Glutamatergic neuron (in vitro differentiated cells): ENCODE results near the gene COMMD10. TPM values are rescaled to one million over a fixed set of nuclear protein-coding genes. Genes with fewer than 3 reads are reported as not detected.

Experiments
- DNase-seq: peaks from one replicate; pipeline ENCODE4 v3.0.0; 2022
- H3K27ac Mint-ChIP-seq: one replicate; pipeline ENCODE4 v1.8.0; 2020; ENCODE audit warnings: mild to moderate bottlenecking, mixed read lengths, inconsistent platforms; ENCODE audit not compliant: unreplicated experiment
- H3K27me3 Mint-ChIP-seq: one replicate; pipeline ENCODE4 v1.8.0; 2020; ENCODE audit warnings: mild to moderate bottlenecking, moderate library complexity, mixed read lengths, inconsistent platforms; ENCODE audit not compliant: unreplicated experiment
- H3K36me3 Mint-ChIP-seq: one replicate; pipeline ENCODE4 v1.8.0; 2020; ENCODE audit warnings: mild to moderate bottlenecking, mixed read lengths, inconsistent platforms; ENCODE audit not compliant: unreplicated experiment
- H3K4me1 Mint-ChIP-seq: one replicate; pipeline ENCODE4 v1.8.0; 2020; ENCODE audit warnings: mild to moderate bottlenecking, low read depth, mixed read lengths, inconsistent platforms; ENCODE audit not compliant: unreplicated experiment
- H3K4me3 Mint-ChIP-seq: one replicate; pipeline ENCODE4 v1.8.0; 2020; ENCODE audit warnings: mild to moderate bottlenecking, mixed read lengths, inconsistent platforms; ENCODE audit not compliant: unreplicated experiment
- H3K9me3 Mint-ChIP-seq: one replicate; pipeline ENCODE4 v1.8.0; 2020; ENCODE audit warnings: mild to moderate bottlenecking, moderate library complexity, mixed read lengths, inconsistent platforms; ENCODE audit not compliant: unreplicated experiment
- CTCF ChIP-seq: fragments of 200-600 bp; sonication (generic); IDR thresholded peaks from one replicate; pipeline ENCODE4 v1.5.0; 2021; ENCODE audit not compliant: partially characterized antibody, unreplicated experiment
- total RNA-seq: library from RNA; stranded (reverse); fragmentation: NEBNext Ultra II Directional; extraction: Animal tissue kit (Norgen Biotek cat#: 25700); gene quantifications from one replicate; pipeline ENCODE4 v1.2.1, GENCODE V29; 2021; ENCODE audit not compliant: unreplicated experiment

COMMD10 gene
- total RNA-seq, 1 donor from 2014 or later: 22.9 TPM

DNA sequence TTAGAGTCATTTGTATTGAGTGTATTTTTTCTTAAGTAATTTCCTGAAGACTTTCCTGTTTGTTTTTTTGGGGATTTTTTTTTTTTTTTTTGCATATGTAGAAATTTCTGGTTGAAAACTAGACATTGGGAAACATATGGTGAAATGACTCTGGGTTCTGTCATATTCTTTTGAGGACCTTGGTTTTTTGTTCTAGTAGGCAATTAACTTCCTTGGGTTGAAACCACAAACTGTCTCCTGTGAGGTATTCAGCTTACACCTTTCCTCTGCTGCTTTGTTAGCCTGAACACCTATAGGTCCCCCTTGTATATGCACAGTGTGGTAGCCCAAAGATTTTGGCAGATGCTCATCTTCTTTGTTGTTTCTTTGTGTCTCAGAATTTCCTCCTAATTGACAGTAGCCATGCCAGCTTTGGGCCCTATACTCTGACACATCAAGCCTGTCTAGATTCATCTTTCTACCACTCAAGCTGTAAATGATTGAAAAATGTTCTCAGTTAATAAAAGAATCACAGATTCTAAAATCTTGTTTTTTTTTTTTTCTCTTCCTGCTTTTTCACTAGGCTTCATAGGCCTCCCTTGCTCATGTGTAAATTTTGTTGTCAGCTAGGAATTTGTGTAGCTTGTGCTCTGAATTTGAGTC, 140.6 kb downstream of the COMMD10 start:
- Mint-ChIP-seq H3K27me3 (no peaks in the 10 kb centered on the region), H3K4me1 (peaks cover 28% of the 10 kb centered on the region), H3K9me3 (no peaks in the 10 kb centered on the region), H3K36me3 (peaks cover 10% of the 10 kb centered on the region), H3K27ac (peak overlapping the region; percentile 60), H3K4me3 (no peak overlapping the region)
- no peak for DNase-seq
- no peak for TF ChIP-seq CTCF

DNA sequence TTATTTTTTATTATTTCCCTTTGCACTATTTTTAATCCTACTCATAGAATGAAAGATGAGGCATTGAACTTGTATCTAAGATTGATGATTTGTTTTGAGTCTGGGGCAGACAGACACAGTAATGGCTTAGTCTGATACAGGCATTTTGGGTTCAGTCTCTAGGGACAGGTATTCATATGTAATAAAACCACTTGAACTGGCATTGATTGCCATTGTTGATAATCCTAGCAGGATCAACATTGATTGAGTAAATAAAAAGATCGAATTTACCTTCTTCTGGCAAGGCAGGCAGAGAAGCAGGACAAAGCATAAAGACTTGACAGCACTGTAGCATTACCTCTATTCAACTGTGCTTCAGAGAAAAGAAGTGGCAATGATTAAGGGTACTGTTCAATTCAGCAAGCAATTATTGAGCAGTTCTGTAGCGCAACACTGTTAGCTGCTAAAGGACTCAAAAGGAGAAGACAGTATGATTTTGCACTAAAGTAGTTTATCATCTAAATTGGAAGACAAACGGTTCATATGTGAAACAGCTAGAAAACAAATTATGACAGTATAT, 144.4 kb downstream of the COMMD10 start:
- Mint-ChIP-seq H3K4me1 (peaks cover 39% of the 10 kb centered on the region), H3K36me3 (peaks cover 10% of the 10 kb centered on the region), H3K9me3 (no peaks in the 10 kb centered on the region), H3K4me3 (peak overlapping the region; percentile 27), H3K27ac (peak overlapping the region; percentile 64), H3K27me3 (no peaks in the 10 kb centered on the region)
- TF ChIP-seq CTCF: no peak
- DNase-seq: no peak

GRCh38 chr5:116231288-116231687, 146.5 kb downstream of the COMMD10 start:
- TF ChIP-seq CTCF: no peak
- H3K4me1 Mint-ChIP-seq: peaks cover 36% of the 10 kb centered on the region
- no peaks in the 10 kb centered on the region for H3K9me3 Mint-ChIP-seq
- H3K4me3 Mint-ChIP-seq: no peak overlapping the region
- no peaks in the 10 kb centered on the region for H3K27me3 Mint-ChIP-seq
- no peak overlapping the region for H3K27ac Mint-ChIP-seq
- H3K36me3 Mint-ChIP-seq: no peaks in the 10 kb centered on the region
- no peak for DNase-seq

- H3K27ac Mint-ChIP-seq: no peak overlapping the region
- no peak for TF ChIP-seq CTCF
- no peaks in the 10 kb centered on the region for H3K36me3 Mint-ChIP-seq
- H3K9me3 Mint-ChIP-seq: no peaks in the 10 kb centered on the region
- no peaks in the 10 kb centered on the region for H3K27me3 Mint-ChIP-seq
- no peak for DNase-seq
- H3K4me3 Mint-ChIP-seq: no peak overlapping the region
- peaks cover 23% of the 10 kb centered on the region for H3K4me1 Mint-ChIP-seq
These were observed 149.9 kb downstream of the COMMD10 start for GRCh38 chr5:116234681-116235080.

DNA sequence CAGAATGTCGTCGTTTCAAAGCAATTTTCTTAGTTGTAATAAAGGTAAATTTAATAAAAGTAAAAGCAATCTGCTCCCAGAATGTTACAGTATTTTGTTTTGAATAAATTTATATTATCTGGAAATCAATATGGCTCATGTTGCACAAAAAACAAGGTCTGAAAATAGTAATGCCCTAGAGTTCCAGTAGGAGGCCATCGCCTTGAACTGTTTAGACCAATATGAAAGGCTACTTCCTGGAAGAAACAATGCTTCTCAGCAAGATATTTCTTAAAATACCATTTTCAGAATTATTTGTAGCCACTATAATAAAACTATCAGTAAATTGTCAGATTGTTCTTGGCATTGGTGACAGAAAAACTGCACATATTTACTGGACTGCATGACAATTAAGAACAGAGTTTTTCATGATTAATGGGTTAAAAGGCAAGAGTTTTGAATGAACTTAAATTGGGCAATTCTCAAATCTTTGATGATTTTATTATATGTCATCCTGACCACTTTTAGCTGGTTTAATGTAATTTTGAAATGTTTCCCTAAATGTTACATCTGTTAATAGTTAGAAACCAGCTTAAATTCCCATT, 153.2 kb downstream of the COMMD10 start:
- peak; percentile 72 for TF ChIP-seq CTCF
- H3K4me3 Mint-ChIP-seq: no peak overlapping the region
- H3K36me3 Mint-ChIP-seq: no peaks in the 10 kb centered on the region
- no peaks in the 10 kb centered on the region for H3K9me3 Mint-ChIP-seq
- no peak overlapping the region for H3K27ac Mint-ChIP-seq
- H3K4me1 Mint-ChIP-seq: peaks cover 6% of the 10 kb centered on the region
- peaks cover 2% of the 10 kb centered on the region for H3K27me3 Mint-ChIP-seq
- DNase-seq: no peak
